Right lung (tissue), 5 donors: ENCODE data around the gene EVL. TPM values are rescaled to one million over a fixed set of nuclear protein-coding genes. Genes with fewer than 3 reads are reported as not detected.
"Not testable (repeated sequence)": the region's sequence is repeated elsewhere in the genome, so short reads cannot be mapped to it uniquely, and the experiment has no call there.

Source experiments
- DNase-seq, 2 donors: peaks; one replicate each; pipeline ENCODE4 v3.0.0-alpha.2; 2013
- polyA plus RNA-seq, 5 donors: library from polyadenylated mRNA; unstranded; fragments of 120-200 nt; gene quantifications; one replicate each; pipeline versions ENCODE4 v1.2.1 to v1.2.3, GENCODE V29; 2013; ENCODE audit warnings: inconsistent platforms in 1 of 5, low replicate concordance in 1 of 5; ENCODE audit not compliant: insufficient read length in 5 of 5, insufficient read depth in 1 of 5

EVL gene
- polyA plus RNA-seq, 5 donors = 169 to 258 (median 211) TPM

DNA sequence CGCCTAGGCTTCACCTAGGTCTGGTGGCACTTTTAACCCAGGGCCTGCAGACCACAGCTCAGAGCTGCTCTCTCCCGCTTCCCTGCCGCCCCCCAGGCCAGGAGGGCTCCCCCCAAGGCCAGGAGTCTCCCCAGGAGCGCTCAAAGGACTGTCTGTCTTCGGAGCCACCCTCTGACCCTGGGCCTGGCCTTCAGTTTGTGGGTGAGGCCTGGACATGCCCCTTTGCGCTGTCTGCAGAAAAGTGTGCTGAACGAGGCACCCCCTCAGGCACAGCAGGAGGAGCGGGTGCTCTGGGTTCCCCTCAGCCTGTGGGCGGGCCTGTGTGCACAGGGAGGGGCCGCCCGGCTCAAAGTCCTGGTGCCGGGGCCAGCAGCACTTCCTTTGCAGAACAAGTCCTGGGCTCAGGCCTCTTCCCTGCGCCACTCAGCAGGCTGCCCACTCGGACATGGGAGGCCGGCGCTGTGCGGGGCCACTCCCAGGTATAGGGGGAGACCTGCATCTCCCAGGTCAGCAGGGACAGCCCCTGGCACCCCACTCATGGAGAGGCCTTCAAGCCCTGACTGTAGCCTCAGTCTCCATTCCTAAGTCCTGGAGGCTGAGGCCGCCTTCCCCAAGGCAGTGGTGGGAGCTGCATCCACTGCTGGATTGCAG is 79.9 kb downstream of the EVL start:
- no peak for DNase-seq

GRCh38 chr14:100145682-100146464 is 80.7 kb downstream of the EVL start:
- no peak for DNase-seq

DNA sequence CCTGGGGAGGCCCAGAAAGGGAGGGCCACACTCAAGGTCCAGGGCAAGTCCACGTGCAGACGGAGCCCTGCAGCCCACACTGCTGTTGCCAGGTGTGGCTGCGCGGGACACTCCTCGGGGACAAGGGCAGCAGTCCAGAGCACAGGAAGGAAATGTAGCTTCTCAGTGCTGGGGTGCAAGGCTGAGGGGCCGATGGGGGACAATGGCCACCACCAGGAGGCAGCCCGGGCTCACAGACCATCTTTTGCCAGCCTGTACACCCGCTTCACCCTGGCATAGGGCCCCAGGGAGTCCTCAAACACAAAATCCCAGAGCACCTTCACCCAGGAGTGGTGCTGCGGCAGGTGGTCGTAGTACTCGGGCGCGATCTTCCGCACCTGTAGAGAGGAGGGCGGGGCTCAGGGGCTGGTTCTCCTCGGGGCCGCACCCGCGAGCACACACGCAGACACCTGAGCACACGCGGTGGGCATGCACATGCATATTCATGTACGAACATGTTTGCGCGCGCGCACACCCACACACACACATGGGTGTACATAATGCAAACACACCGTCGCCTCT is 81.4 kb downstream of the EVL start:
- no peak for DNase-seq

DNA sequence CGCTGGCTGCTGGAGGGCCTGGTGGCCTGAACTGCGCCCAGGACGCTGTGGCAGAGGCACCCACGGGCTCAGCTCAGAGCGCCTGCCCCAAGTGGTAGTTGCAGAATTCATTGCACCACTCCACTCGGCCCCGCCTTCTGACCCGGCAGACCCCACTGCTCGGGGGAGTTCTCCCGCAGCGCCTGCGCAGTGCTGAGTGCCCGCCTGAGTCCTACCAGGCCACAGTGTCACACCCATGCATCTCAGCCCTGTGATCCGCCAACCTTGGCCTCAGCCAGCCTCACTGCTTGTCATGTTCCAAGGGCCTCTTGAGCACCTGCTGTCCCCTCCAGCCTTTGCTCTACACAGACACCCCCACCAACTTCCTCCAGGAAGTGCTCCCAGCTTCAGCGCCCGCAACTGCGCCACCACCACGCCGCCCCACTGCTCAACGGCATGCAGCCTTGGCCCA is 82.0 kb downstream of the EVL start:
- no peak for DNase-seq

- DNase-seq = no peak
Measured at GRCh38 chr14:100147691-100148464, 82.7 kb downstream of the EVL start.

GRCh38 chr14:100148837-100149731 is 83.9 kb downstream of the EVL start:
- DNase-seq = no peak

GRCh38 chr14:100149851-100150611 is 84.8 kb downstream of the EVL start:
- no peak for DNase-seq

DNA sequence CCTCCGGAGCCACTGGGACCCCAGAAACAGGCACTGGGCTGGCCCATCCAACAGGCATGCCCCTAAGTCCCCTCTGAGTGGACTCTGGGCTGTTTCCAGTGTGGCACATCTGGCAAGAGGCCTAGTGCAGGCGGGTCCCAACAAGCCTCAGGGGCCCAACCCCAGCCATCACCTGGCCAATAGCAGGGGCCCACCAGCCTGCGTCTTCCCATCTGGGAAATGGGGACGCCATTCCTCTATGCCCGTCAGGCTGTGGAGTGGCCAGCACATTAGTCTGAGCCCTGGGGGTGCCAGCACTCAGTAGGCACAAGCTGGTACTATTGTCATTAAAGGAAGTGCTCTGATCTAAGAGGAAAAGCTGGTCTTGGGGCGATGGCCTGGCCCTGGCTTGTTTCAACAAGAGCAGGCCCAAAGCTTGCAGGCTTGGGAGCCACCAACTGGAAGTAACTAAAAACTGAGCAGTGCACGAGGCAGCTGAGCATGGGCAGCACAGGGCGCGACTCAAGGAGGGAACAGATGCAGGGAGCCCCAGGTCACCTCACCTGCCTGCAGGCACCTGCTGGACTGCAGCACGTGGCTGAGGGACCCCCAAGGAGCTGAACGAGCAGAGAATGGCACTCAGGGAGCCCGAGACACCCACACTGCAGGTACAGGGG is 85.8 kb downstream of the EVL start:
- no peak for DNase-seq

DNA sequence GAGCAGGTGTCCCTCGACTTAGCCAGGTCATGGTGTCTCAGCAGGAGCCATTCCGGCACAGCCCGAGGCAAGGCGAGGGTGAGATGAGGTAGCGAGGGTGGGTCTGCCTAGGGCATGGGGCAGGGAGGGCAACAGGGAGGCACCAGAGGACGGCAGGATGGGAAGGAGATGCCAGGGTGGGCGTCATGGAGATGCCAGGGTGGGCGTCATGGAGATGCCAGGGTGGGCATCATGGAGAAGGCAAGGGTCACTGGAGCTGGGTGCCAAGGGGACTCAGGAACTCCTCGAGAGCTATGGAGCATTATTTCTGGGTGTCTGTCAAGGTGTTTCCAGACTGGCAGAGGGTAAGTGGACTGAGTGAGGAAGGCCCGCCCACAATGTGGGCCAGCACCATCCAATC is 86.9 kb downstream of the EVL start:
- DNase-seq = no peak

- DNase-seq = no peak
Measured at GRCh38 chr14:100153560-100153959, 88.3 kb downstream of the EVL start.

GRCh38 chr14:100155049-100155621 is 89.9 kb downstream of the EVL start:
- DNase-seq = no peak

- DNase-seq = no peak
Measured at GRCh38 chr14:100155756-100156616, 90.8 kb downstream of the EVL start.

- DNase-seq = no peak
Measured at GRCh38 chr14:100156776-100157175, 91.6 kb downstream of the EVL start.

DNA sequence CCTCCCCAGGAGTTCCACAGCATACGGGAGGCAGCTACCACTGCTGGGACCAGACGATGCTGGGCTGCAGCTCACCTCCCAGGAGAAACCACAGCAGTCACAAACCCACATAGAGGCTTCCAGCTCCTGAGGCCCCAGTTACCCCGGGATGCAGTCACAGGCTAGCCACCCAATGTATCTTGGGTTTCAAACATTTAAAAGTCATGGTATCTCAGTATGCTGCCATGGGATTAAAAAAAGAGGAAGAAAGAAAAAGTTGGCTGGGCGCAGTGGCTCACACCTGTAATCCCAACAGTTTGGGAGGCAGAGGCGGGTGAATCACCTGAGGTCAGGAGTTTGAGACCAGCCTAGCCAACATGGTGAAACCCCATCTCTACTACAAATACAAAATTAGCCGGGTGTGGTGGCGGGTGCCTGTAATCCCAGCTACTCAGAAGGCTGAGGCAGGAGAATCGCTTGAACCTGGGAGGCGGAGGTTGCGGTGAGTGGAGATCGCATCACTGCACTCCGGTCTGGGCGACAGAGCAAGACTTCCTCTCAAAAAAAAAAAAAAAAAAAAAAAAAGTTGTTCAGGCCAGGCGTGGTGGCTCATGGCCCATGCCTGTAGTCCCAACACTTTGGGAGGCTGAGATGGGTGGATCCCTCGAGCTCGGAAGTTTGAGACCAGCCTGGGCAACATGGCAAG is 92.5 kb downstream of the EVL start:
- DNase-seq = not testable (repeated sequence)

- DNase-seq = no peak
Measured at GRCh38 chr14:100158566-100159093, 93.4 kb downstream of the EVL start.

GRCh38 chr14:100159094-100159864 is 94.1 kb downstream of the EVL start, which contains the start of gene DEGS2:
Gene DEGS2, minus strand, starts transcription at chr14:100159645. Its CDS starts 58 bp downstream, at chr14:100159587.
- no peak for DNase-seq
